Left ventricle myocardium superior (tissue), 1 donor: ENCODE measurements around the gene MATN3. TPM values are rescaled to one million over a fixed set of nuclear protein-coding genes. Genes with fewer than 3 reads are reported as not detected.
"Not testable (repeated sequence)": the region's sequence is repeated elsewhere in the genome, so short reads cannot be mapped to it uniquely, and the experiment has no call there.

Experiments
- ATAC-seq: fragments of 200-7000 bp; cut with Tn5 transposase; one replicate; pipeline ENCODE4 v1.9.1; 2020; ENCODE audit warnings: mild to moderate bottlenecking, moderate library complexity
- DNase-seq: peaks from one replicate; pipeline ENCODE4 v3.0.0-alpha.2; 2020
- intact Hi-C: fragments of 100-400 bp; cut with micrococcal nuclease; formaldehyde crosslinking; loops from one replicate; pipeline ENCODE4 v1.11.0; 2022
- long read RNA-seq: library from polyadenylated mRNA; unstranded; transcript quantifications from one replicate; pipeline ENCODE4 v2.0.0, GENCODE V29; 2021
- total RNA-seq: library from RNA; stranded (reverse); fragmentation: NEBNext Ultra II Directional; extraction: Animal tissue kit (Norgen Biotek cat#: 25700); gene quantifications from one replicate; pipeline ENCODE4 v1.2.1, GENCODE V29; 2021
- donor health status: DM: no; HTN: yes; CAD: no; lungs with severe emphysema.

The MATN3 gene
- total RNA-seq, result 0.32 TPM
- long read RNA-seq, partial matches to known transcripts, result 0 of 2 reads
- long read RNA-seq, other reads (novel, unspliced or antisense), result 0 of 2 reads

DNA sequence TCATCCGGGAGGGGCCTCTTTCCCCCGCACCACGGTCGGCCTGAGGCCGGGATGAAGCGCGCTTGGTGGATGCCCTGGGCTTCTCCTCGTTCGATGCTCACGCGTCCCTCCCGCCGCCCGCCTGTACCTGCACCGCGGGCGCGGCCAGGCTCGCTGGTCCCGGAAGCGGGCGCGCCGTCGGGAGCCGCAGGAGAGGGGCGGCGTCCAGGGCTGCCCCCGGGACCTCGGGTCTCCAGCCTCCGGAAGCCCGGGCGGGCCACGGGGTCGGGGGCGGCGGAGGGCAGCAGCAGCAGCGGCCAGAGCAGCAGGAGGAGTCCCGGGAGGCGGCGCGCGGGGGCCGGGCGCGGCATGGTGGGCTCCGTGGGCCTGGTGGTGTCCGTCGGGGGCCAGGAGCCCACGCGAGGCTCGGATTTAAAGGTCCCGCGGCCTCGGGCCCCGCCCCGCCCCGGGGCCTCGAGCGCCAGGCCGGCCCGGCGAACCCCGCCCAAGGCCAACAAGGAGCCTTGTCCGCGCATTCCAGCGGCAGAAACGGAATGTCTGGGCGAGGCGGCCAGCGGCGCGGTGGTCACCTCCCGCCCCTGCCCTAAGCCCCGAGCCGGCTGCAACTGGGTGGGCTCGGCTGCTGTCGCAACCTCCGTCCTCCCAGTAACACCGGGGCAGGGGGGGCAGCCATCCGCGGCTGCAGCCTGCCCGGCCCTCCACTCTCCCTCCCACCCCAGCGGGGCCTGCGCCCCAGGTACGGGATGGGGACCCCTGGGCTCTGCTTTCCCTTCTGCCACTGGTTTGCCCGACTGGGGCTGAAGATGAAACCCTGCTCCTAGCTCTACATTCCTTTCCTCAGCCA is at the start of gene MATN3:
Gene MATN3, minus strand, starts transcription at position 387 of the 844 bp plus-strand sequence. Its CDS starts 37 bp downstream, at position 350.
- intact Hi-C loops, result loop anchor here (5.0 kb wide), 1 partner anchor 85 kb away; no protein-coding TSS in a partner anchor
- ATAC-seq (peak; percentile 90), DNase-seq (peak; percentile 66)

- ATAC-seq, result no peak
- no peak for DNase-seq
- intact Hi-C loops, result no loop called here
Measured at GRCh38 chr2:20061940-20062339, 49.5 kb upstream of the MATN3 start.

DNA sequence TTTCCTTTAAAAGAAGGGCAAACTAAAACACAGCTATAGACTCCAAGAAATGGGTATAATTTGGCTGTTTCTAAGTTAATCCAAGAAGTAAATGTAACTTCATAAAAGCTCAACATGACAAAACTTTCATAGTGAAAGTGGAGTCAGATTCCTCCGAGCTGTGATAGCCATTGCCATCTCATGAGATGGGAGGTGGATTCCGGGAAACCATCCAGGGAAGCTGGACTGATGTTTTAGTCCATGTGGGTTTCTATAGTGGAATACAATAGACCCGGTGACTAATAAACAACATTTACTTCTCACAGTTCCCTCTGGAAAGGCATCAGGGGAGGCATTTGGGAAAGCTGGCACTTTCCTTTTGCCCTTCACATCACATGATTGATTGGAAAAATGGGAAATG is 49.0 kb upstream of the MATN3 start:
- ATAC-seq, result no peak
- intact Hi-C loops, result no loop called here
- DNase-seq, result no peak

DNA sequence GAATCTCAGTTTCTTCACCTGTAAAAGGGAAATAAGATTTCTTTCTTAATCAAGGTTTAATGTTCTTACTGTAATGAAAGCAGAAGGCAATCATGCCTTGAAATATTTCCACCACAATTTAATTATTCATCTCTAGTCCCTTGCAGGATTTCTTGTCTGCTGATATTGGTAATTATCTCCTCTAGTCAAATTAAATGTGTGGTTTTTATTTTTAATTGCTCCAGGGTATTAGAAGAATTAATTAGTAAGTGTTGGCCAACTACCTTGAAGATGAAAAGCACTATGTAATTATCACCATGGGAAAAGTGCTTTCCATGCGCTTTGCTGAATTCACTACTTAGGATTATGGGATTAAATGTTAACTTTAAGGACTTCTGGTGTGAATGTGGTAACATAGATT is 47.6 kb upstream of the MATN3 start:
- ATAC-seq, result no peak

GRCh38 chr2:20057268-20057667 is 44.8 kb upstream of the MATN3 start:
- intact Hi-C loops, result no loop called here
- no peak for DNase-seq

More for the DNA sequence above, 47.6 kb upstream of the MATN3 start:
- no peak for DNase-seq
- intact Hi-C loops, result no loop called here

GRCh38 chr2:20054931-20055330 is 42.5 kb upstream of the MATN3 start:
- intact Hi-C loops, result no loop called here
- ATAC-seq (no peak), DNase-seq (no peak)

More at GRCh38 chr2:20057268-20057667, 44.8 kb upstream of the MATN3 start:
- no peak for ATAC-seq

- DNase-seq, result no peak
- no peak for ATAC-seq
- intact Hi-C loops, result no loop called here
Measured at GRCh38 chr2:20054119-20054518, 41.7 kb upstream of the MATN3 start.

DNA sequence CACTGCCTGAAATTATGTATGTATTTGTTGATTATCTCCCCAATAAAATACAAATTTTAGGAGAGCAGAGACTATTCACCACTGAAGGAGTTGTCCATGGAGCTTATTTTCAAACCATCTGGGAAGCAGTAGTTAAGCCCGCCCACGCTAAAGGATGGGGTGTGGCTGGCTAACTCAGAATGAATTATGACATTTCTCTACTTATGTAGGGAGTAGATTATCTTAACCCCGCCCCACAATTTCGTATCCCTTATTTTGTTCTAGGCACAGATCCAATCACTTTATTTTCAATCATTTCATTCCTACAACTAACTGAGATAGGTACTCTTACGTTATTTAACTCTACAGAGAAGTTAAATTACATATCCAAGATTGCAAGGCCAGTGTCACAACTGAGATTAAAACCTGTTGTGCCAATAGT is 40.4 kb upstream of the MATN3 start:
- DNase-seq (peak; percentile 78), ATAC-seq (peak; percentile 24)
- intact Hi-C loops, result no loop called here

DNA sequence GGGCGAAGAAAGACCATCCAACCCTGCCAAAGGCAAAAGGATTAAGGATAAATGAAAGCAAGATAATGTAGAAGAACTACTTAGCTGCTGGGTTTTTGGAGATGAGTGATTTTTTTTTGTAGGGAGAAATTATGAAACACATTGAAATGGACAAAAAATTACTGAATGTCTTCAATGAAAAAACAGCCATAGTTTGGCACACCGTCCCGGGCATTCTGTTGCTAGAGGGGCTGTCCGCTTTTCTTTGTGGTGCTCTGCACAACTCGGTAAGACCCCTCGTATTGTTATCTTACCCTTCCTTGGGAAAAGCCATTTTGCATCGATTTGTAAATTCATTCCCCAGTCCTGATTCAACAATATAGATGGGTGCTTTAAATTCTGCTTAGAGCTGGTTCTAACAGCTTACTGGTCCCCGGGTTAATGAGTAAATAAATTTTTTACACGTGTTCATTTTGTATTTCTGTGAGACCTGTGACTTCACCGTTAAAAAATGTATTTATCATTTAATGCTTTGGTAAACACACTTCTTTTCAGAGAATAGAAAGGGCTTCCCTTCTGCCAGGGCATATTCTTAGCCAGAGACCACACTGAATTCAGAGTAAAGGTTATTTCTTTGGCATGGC is 39.9 kb upstream of the MATN3 start:
- no peak for ATAC-seq
- intact Hi-C loops, result no loop called here

GRCh38 chr2:20051532-20052228 is 39.2 kb upstream of the MATN3 start, which contains the start of gene LAPTM4A:
Gene LAPTM4A (minus strand): TSS chr2:20051628. CDS start chr2:20051520, 108 bp downstream.
- DNase-seq, result peak; percentile 99
- intact Hi-C loops, result no loop called here
- ATAC-seq, result peak; percentile 96

More for the DNA sequence above, 39.9 kb upstream of the MATN3 start:
- no peak for DNase-seq

- DNase-seq (peak; percentile 49), ATAC-seq (peak; percentile 44)
- intact Hi-C loops, result no loop called here
Measured at GRCh38 chr2:20050646-20051531, 38.4 kb upstream of the MATN3 start.

- no peak for DNase-seq
- ATAC-seq, result no peak
- intact Hi-C loops, result no loop called here
Measured at GRCh38 chr2:20050104-20050645, 37.7 kb upstream of the MATN3 start.

GRCh38 chr2:20049637-20050036 is 37.2 kb upstream of the MATN3 start:
- intact Hi-C loops, result no loop called here
- ATAC-seq (no peak), DNase-seq (no peak)

DNA sequence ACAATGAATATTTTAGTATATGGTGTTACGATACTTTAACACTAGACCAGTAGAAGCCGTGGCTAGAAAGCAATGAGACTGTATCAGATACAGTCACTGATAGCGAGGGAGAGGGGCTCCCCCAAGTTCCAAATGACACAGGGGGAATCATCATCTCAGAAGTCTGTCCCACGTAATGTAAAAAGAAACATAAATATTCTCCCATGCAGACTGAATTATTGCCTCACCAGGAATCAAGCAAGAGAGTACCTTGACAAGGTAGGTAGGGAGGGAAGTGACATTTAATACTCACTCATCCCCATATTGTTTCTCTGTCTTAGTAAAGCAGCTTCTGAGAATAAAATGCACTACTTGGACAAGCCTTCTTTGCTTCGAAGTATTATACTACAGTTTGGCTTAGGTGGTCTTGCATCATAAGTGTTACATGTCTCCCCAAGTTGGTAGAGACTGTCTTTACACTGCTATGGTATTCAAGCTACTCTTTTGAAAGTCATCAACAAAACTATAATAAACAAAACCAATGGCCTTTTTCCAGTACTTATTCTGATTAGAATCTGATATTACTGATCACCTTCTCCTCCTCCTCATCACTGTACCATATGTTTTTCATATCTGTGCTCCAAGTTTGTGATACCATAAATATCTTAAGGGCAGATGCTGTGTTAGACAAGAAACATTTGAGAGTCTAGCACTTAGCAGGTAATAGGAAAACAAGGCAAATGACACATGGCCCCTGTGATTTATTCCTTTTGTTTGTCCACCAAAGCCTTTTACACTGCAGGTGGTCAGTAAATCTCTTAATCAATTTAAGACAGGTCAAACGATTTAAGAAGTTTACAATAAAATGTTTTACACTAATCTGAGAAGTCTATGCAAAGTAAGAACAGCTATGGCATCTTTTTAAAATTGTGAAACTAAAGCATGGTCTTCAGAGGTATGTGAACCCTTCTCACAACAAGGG is 36.3 kb upstream of the MATN3 start:
- DNase-seq, result no peak

DNA sequence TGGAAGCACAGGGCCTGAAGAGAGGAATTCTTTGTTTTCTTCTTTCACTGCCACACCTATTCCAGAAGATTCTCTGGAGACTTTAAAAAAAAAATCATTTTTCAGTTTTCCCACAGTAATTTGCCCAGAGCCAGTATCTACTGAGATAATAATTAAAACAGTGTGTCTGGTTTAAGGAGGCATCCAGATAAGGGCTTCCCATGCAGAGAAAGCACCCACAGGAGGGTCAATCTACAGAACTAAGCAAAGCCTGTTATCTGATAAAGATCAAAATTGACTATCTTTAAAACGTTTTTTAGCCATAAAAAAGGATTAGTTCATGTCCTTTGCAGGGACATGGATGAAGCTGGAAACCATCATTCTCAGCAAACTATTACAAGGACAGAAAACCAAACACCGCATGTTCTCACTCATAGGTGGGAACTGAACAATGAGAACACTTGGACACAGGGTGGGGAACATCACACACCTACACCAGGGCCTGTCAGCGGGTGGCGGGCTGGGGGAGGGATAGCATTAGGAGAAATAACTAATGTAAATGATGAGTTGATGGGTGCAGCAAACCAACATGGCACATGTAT is 33.3 kb upstream of the MATN3 start:
- ATAC-seq, intact Hi-C loops, DNase-seq: not testable (repeated sequence)

More for the DNA sequence above, 36.3 kb upstream of the MATN3 start:
- intact Hi-C loops, result no loop called here
- ATAC-seq, result no peak

GRCh38 chr2:20044778-20045177 is 32.3 kb upstream of the MATN3 start:
- intact Hi-C loops, result no loop called here
- ATAC-seq (no peak), DNase-seq (no peak)

DNA sequence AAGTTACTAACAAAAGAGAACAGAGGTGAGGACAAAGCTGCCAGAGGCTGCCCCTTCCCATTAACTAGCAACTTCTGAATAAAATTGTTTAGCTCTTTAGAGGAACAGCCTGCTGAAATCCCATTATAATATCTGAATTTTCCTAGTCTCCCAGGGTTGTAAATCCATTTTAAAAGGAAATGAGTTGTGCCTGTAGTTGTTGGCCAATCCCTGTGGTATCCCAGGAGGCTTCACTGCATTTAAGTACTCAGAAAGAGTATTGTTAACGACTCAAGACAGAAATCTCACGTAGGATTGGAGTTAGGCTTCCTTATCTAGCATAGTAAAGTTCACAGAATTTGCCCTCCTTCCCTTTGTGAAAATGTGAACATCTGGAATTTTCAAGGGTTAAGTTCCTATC is 30.1 kb upstream of the MATN3 start:
- DNase-seq (no peak), ATAC-seq (peak; percentile 42)
- intact Hi-C loops, result no loop called here
